Measurements from ENCODE around the gene SNX5.

Gene SNX5

GRCh38 chr20:18003897-18004296 is 35.3 kb upstream of the SNX5 start:
- Mint-ChIP-seq H3K27ac (no peak overlapping the region), H3K4me1 (ENCODE audit: low read depth) (no peaks in the 10 kb centered on the region), H3K9me3 (no peaks in the 10 kb centered on the region), H3K27me3 (ENCODE audit: low read depth) (peaks cover 10% of the 10 kb centered on the region), H3K36me3 (ENCODE audit: low read depth) (no peaks in the 10 kb centered on the region), H3K4me3 (no peak overlapping the region)

- no peak overlapping the region for H3K27ac Mint-ChIP-seq
- no peaks in the 10 kb centered on the region for H3K36me3 Mint-ChIP-seq (ENCODE audit: low read depth)
- peaks cover 7% of the 10 kb centered on the region for H3K4me1 Mint-ChIP-seq (ENCODE audit: low read depth)
- no peaks in the 10 kb centered on the region for H3K9me3 Mint-ChIP-seq
- peaks cover 14% of the 10 kb centered on the region for H3K27me3 Mint-ChIP-seq (ENCODE audit: low read depth)
- no peak overlapping the region for H3K4me3 Mint-ChIP-seq
Measured at GRCh38 chr20:18001131-18001921, 32.7 kb upstream of the SNX5 start.

GRCh38 chr20:17999566-17999965 is 31.0 kb upstream of the SNX5 start:
- Mint-ChIP-seq H3K27ac (no peak overlapping the region), H3K36me3 (ENCODE audit: low read depth) (no peaks in the 10 kb centered on the region), H3K9me3 (no peaks in the 10 kb centered on the region), H3K4me3 (no peak overlapping the region), H3K4me1 (ENCODE audit: low read depth) (peaks cover 16% of the 10 kb centered on the region), H3K27me3 (ENCODE audit: low read depth) (peaks cover 14% of the 10 kb centered on the region)

GRCh38 chr20:17998446-17998845 is 29.9 kb upstream of the SNX5 start:
- no peak overlapping the region for H3K4me3 Mint-ChIP-seq
- H3K27ac Mint-ChIP-seq = no peak overlapping the region
- H3K4me1 Mint-ChIP-seq (ENCODE audit: low read depth) = peaks cover 23% of the 10 kb centered on the region
- no peaks in the 10 kb centered on the region for H3K36me3 Mint-ChIP-seq (ENCODE audit: low read depth)
- H3K9me3 Mint-ChIP-seq = no peaks in the 10 kb centered on the region
- H3K27me3 Mint-ChIP-seq (ENCODE audit: low read depth) = peaks cover 14% of the 10 kb centered on the region

GRCh38 chr20:17995967-17996819 is 27.6 kb upstream of the SNX5 start:
- Mint-ChIP-seq H3K9me3 (no peaks in the 10 kb centered on the region), H3K36me3 (ENCODE audit: low read depth) (peaks cover 6% of the 10 kb centered on the region), H3K27me3 (ENCODE audit: low read depth) (peaks cover 14% of the 10 kb centered on the region), H3K27ac (no peak overlapping the region), H3K4me1 (ENCODE audit: low read depth) (peaks cover 39% of the 10 kb centered on the region), H3K4me3 (no peak overlapping the region)

- Mint-ChIP-seq H3K4me1 (ENCODE audit: low read depth) (peaks cover 42% of the 10 kb centered on the region), H3K27me3 (ENCODE audit: low read depth) (peaks cover 3% of the 10 kb centered on the region), H3K9me3 (no peaks in the 10 kb centered on the region), H3K4me3 (peak overlapping the region; percentile 23), H3K36me3 (ENCODE audit: low read depth) (peaks cover 18% of the 10 kb centered on the region), H3K27ac (peak overlapping the region; percentile 91)
Measured at GRCh38 chr20:17993546-17993945, 25.0 kb upstream of the SNX5 start.

- Mint-ChIP-seq H3K9me3 (no peaks in the 10 kb centered on the region), H3K27me3 (ENCODE audit: low read depth) (no peaks in the 10 kb centered on the region), H3K36me3 (ENCODE audit: low read depth) (peaks cover 21% of the 10 kb centered on the region), H3K27ac (peak overlapping the region; percentile 91), H3K4me1 (ENCODE audit: low read depth) (peaks cover 44% of the 10 kb centered on the region), H3K4me3 (peak overlapping the region; percentile 60)
Measured at GRCh38 chr20:17992847-17993513, 24.4 kb upstream of the SNX5 start.

GRCh38 chr20:17992224-17992637 is 23.6 kb upstream of the SNX5 start:
- Mint-ChIP-seq H3K27me3 (ENCODE audit: low read depth) (no peaks in the 10 kb centered on the region), H3K4me3 (peak overlapping the region; percentile 70), H3K27ac (peak overlapping the region; percentile 91), H3K4me1 (ENCODE audit: low read depth) (peaks cover 45% of the 10 kb centered on the region), H3K9me3 (no peaks in the 10 kb centered on the region), H3K36me3 (ENCODE audit: low read depth) (peaks cover 27% of the 10 kb centered on the region)

GRCh38 chr20:17990278-17990972 is 21.8 kb upstream of the SNX5 start:
- Mint-ChIP-seq H3K27me3 (ENCODE audit: low read depth) (no peaks in the 10 kb centered on the region), H3K36me3 (ENCODE audit: low read depth) (peaks cover 29% of the 10 kb centered on the region), H3K27ac (no peak overlapping the region), H3K4me3 (no peak overlapping the region), H3K4me1 (ENCODE audit: low read depth) (peaks cover 39% of the 10 kb centered on the region), H3K9me3 (no peaks in the 10 kb centered on the region)

GRCh38 chr20:17987988-17988387 is 19.4 kb upstream of the SNX5 start:
- H3K9me3 Mint-ChIP-seq = no peaks in the 10 kb centered on the region
- peak overlapping the region; percentile 33 for H3K27ac Mint-ChIP-seq
- no peak overlapping the region for H3K4me3 Mint-ChIP-seq
- H3K27me3 Mint-ChIP-seq (ENCODE audit: low read depth) = no peaks in the 10 kb centered on the region
- H3K36me3 Mint-ChIP-seq (ENCODE audit: low read depth) = peaks cover 30% of the 10 kb centered on the region
- H3K4me1 Mint-ChIP-seq (ENCODE audit: low read depth) = peaks cover 31% of the 10 kb centered on the region

GRCh38 chr20:17985388-17986018 is 16.9 kb upstream of the SNX5 start:
- H3K36me3 Mint-ChIP-seq (ENCODE audit: low read depth) = peaks cover 28% of the 10 kb centered on the region
- H3K27ac Mint-ChIP-seq = no peak overlapping the region
- no peaks in the 10 kb centered on the region for H3K27me3 Mint-ChIP-seq (ENCODE audit: low read depth)
- peaks cover 27% of the 10 kb centered on the region for H3K4me1 Mint-ChIP-seq (ENCODE audit: low read depth)
- H3K4me3 Mint-ChIP-seq = no peak overlapping the region
- H3K9me3 Mint-ChIP-seq = no peaks in the 10 kb centered on the region

GRCh38 chr20:17976305-17976704 is 7.7 kb upstream of the SNX5 start:
- Mint-ChIP-seq H3K9me3 (no peaks in the 10 kb centered on the region), H3K4me3 (no peak overlapping the region), H3K36me3 (ENCODE audit: low read depth) (peaks cover 38% of the 10 kb centered on the region), H3K27me3 (ENCODE audit: low read depth) (no peaks in the 10 kb centered on the region), H3K4me1 (ENCODE audit: low read depth) (peaks cover 36% of the 10 kb centered on the region), H3K27ac (no peak overlapping the region)

- peaks cover 48% of the 10 kb centered on the region for H3K36me3 Mint-ChIP-seq (ENCODE audit: low read depth)
- H3K27ac Mint-ChIP-seq = peak overlapping the region; percentile 57
- H3K27me3 Mint-ChIP-seq (ENCODE audit: low read depth) = no peaks in the 10 kb centered on the region
- H3K9me3 Mint-ChIP-seq = no peaks in the 10 kb centered on the region
- peak overlapping the region; percentile 98 for H3K4me3 Mint-ChIP-seq
- H3K4me1 Mint-ChIP-seq (ENCODE audit: low read depth) = peaks cover 44% of the 10 kb centered on the region
Measured at GRCh38 chr20:17972121-17972520, 3.5 kb upstream of the SNX5 start.
